Activated naive CD4-positive, alpha-beta T cell treated with anti-CD3 and anti-CD28 coated beads, Interleukin-2, amount 50 U/mL, for 72 hours (primary cell): ENCODE results near the gene SYT9. TPM values are rescaled to one million over a fixed set of nuclear protein-coding genes. Genes with fewer than 3 reads are reported as not detected.

Experiments used
- ATAC-seq, 2 donors: fragments of 150-1000 bp; cut with Tn5 transposase; 2 replicates each; pipeline ENCODE4 v1.10.0; 2021; ENCODE audit warnings: mild to moderate bottlenecking in 2 of 2, moderate library complexity in 2 of 2
- DNase-seq, 2 donors: peaks; one replicate each; pipeline ENCODE4 v3.0.0; 2021 to 2022; ENCODE audit warnings: low spot score in 2 of 2
- H3K27ac Mint-ChIP-seq, 2 donors: one replicate each; pipeline ENCODE4 v1.8.0; 2022; ENCODE audit warnings: mild to moderate bottlenecking in 2 of 2, mixed read lengths in 2 of 2
- H3K36me3 Mint-ChIP-seq, 2 donors: one replicate each; pipeline ENCODE4 v1.8.0; 2022; ENCODE audit warnings: mixed read lengths in 2 of 2
- H3K9me3 Mint-ChIP-seq, 2 donors: one replicate each; pipeline ENCODE4 v1.8.0; 2022; ENCODE audit warnings: mixed read lengths in 2 of 2
- total RNA-seq, 2 donors: library from RNA; stranded (reverse); gene quantifications; one replicate each; pipeline ENCODE4 v1.2.3, GENCODE V29; 2022

Gene SYT9
- total RNA-seq, 2 donors from 2014 or later = 0.08 TPM; not detected in 1

DNA sequence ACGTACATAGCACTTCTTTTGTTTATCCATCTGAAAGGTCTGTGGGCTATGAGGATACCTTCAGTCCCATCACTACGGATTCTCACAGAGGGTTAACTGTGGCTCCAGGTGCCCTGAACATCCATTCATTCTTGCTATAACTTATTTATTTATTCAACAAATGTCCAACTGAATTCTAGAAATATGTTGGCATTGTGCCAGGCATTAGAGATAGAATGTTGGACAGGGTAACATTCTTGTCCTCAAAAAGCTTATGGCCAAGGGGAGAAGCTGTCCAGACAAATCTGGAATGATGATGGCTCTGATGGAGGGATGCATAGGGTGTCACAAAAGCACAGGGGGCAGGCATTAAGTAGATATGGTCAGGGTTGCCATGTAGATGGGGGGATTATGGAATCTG is 242.0 kb downstream of the SYT9 start:
- DNase-seq (no peak), ATAC-seq (no peak)
- Mint-ChIP-seq H3K27ac (no peak overlapping the region), H3K36me3 (peaks cover 0 to 6% of the 10 kb centered on the region in 2 donors), H3K9me3 (peaks cover 0 to 4% of the 10 kb centered on the region in 2 donors)

DNA sequence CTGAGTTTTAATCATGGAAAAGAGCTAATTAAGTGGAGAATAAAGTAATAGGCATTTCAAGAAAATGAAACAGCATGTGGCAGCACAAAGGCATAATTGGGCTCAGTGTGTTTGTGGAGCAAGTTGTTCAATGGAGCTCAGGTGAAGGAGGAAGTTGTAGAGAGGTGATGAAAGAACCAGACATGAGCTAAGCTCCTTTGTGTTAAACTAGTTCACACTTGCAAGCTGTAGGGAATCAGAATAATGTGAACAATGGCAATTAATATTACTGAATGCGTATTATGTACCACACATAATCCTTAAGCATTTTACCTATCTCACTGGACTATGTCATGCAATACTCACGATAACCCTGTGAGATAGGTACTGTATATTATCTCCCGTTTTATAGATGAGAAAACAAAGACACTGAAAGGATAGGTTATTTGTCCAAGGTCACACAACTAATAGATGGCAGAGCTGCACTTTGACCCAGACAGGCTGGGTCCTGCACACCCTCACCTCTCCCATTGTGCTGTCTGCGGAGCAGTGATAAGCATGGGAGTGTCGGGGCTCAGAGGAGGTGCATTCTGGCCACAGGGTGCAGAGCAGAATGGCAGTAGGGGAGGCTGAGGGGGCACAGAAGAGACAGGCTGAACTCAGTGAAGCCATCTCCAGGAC is 242.5 kb downstream of the SYT9 start:
- DNase-seq (no peak), ATAC-seq (no peak)
- peak overlapping the region in 1 of 2 donors; percentile 30 for H3K27ac Mint-ChIP-seq
- peaks cover 0 to 6% of the 10 kb centered on the region in 2 donors for H3K36me3 Mint-ChIP-seq
- H3K9me3 Mint-ChIP-seq = peaks cover 0 to 4% of the 10 kb centered on the region in 2 donors

DNA sequence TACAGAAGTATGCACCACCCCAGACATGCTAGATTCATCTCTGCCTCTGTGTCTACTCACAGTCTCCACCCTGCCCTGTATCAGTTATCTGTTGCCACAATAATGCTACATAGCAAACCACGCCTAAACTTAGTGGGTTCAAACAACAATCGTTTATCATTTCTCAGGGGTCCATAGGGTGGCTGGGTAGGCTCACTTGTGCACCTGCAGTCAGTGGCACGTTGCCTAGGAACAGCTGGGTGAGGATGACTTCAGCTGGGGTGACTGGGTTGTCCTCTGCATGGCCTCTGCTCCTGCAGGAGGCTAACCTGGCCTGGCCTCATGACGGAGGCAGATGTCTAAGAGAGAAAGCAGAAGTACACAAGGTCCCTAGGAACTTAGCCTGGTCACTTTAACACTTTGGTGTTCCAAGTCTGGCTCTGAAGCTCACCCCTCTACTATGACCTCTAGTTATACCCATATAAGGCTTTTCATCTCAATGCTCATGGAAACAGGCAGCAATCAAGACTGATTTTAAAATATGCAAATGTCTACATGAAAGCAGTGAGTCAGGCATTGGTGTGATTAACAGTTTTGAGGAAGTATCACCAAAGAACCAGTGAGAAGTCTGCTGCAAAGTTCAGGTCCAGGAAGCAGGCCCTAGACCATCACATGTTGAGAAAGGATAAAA is 244.3 kb downstream of the SYT9 start:
- ATAC-seq = peak; percentile 91 to 96
- DNase-seq = no peak
- Mint-ChIP-seq H3K36me3 (peaks cover 0 to 6% of the 10 kb centered on the region in 2 donors), H3K9me3 (peaks cover 0 to 4% of the 10 kb centered on the region in 2 donors), H3K27ac (peak overlapping the region; percentile 19 to 35)

DNA sequence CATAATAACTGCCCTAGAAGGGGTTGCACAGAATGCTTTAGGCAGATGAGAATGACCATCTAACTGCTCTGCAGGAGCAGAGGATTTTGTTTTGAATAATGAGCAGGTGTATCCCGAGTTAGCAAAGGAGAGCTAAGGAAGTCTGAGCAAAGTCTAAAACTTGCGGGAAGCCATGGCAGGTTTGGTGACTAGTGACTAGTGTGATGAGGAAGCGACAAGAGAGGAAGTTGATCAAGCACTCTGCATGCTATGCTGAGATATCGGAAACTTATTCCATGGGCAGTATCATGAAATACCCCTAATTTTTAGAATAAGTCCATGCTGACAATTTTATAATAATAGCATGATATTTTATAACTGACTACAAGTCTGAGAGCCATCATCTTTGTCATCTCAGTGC is 246.5 kb downstream of the SYT9 start:
- H3K9me3 Mint-ChIP-seq = peaks cover 0 to 4% of the 10 kb centered on the region in 2 donors
- peaks cover 0 to 6% of the 10 kb centered on the region in 2 donors for H3K36me3 Mint-ChIP-seq
- ATAC-seq (no peak), DNase-seq (no peak)
- no peak overlapping the region for H3K27ac Mint-ChIP-seq

DNA sequence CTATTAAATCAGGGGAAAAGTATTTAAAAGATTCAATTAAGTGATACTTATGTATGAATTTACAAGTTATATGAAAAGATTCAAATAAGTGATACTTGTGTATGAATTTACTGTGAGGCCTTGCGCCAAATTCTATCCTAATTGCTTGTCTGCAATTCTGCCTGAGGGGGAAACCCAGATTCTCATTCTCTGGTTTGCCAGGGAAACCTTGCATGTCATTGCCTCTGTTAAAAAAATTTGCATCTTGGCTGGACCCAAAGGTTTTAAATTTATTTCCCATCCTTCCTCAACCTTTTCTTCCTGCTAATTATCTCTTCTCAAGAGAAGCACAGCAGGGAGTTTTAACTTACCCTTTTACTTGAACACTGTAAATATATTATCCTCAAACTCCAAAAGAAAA is 247.4 kb downstream of the SYT9 start:
- Mint-ChIP-seq H3K36me3 (peaks cover 0 to 6% of the 10 kb centered on the region in 2 donors), H3K9me3 (peaks cover 0 to 4% of the 10 kb centered on the region in 2 donors), H3K27ac (no peak overlapping the region)
- DNase-seq (no peak), ATAC-seq (no peak)

DNA sequence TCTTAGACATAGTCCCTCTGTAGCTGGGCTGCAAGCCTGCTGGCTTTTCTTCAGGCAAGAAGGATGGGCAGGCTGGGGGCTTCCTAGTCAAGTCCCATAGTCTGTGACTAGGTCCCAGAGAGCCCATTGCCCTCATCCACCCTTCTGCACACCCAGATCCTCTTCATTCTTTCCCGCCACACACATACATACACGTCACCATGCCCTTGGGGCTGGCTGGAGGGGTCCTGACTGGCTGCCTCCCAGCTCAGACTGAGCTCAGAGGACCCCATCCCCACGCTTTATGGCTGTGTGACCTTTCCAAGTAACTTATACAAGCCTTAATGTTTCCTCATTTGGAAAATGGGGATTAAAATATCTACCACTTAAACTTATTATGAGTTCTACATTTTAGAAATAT is 248.5 kb downstream of the SYT9 start:
- DNase-seq (no peak), ATAC-seq (no peak)
- Mint-ChIP-seq H3K36me3 (peaks cover 0 to 6% of the 10 kb centered on the region in 2 donors), H3K27ac (no peak overlapping the region), H3K9me3 (peaks cover 0 to 4% of the 10 kb centered on the region in 2 donors)

DNA sequence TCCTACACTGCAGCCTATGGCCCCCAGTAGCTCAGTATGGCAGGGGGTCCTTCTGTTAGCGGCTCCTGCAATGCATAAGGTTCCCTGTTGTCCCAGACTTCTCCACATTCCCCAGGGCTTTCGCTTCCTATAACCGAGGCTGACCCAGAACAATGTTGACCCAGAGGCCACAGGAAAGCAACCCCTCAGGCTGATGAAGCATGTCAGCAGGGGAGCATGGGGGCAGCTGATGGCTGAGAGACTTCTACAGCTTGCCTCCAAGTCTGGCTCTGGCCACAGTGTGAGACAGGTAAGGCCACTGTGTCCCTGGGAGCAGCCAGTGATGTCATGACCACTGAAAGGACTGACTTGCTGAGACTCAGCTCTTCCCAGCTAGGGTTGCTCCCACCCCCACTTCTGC is 249.5 kb downstream of the SYT9 start:
- DNase-seq = no peak
- Mint-ChIP-seq H3K27ac (no peak overlapping the region), H3K36me3 (peaks cover 0 to 4% of the 10 kb centered on the region in 2 donors), H3K9me3 (peaks cover 0 to 3% of the 10 kb centered on the region in 2 donors)
- ATAC-seq = no peak

DNA sequence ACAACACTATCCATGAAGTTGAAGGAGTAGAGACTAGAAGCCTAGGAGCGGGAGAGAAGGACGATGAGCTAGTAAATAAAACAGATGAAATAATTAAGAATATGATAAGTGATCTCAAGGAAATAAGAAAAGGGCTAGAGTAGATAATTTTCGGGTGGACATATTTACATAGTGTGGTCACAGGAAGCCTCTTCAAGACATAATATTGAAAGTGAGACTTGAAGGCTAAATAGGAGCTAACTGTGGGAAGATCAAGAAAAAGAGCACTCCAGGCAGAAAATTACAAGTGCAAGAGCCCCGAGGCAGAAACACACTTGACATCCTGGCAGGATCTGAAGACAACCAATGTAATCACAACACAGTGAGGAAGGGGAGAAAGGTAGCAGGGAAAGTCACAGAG is 250.2 kb downstream of the SYT9 start:
- Mint-ChIP-seq H3K9me3 (no peaks in the 10 kb centered on the region), H3K27ac (no peak overlapping the region), H3K36me3 (no peaks in the 10 kb centered on the region)
- DNase-seq (no peak), ATAC-seq (no peak)

DNA sequence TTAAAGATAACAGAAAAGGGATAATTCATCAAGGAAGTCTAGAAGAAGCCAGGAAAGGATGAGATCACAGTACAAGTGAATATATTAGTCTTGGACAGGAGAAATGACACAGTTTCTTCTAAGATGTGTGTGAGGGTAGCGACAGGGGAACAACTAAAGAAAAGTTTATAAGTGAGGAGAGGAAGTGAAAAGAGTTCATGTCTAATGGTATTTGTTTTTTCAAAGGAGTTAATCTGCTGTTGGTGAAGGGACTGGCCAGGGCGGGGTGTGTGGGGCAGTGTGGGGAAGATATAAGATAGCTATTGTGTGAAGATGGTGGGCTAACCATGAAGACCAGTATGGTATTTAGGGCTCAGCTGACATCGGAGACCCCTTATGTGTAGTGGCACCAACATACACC is 254.5 kb downstream of the SYT9 start:
- H3K36me3 Mint-ChIP-seq = no peaks in the 10 kb centered on the region
- ATAC-seq (no peak), DNase-seq (no peak)
- H3K27ac Mint-ChIP-seq = no peak overlapping the region
- H3K9me3 Mint-ChIP-seq = no peaks in the 10 kb centered on the region

DNA sequence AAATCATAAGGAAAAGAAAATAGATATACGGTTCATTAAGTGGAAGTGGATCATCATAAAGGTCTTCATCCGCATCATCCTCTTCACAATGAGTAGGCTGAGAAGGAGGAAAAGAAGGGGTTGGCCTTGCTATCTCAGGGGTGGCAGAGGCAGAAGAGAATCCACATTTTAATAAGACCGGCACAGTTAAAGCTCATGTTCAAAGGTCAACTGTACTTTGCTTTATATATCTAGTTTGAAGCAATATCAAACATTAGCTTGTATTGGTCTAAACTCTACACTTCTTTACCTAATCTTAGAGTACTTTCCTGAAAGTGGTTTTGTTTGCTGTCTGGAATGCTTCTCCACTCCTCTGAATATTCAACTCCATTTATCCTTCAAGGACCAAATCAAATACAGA is 256.4 kb downstream of the SYT9 start:
- Mint-ChIP-seq H3K9me3 (no peaks in the 10 kb centered on the region), H3K27ac (no peak overlapping the region)

DNA sequence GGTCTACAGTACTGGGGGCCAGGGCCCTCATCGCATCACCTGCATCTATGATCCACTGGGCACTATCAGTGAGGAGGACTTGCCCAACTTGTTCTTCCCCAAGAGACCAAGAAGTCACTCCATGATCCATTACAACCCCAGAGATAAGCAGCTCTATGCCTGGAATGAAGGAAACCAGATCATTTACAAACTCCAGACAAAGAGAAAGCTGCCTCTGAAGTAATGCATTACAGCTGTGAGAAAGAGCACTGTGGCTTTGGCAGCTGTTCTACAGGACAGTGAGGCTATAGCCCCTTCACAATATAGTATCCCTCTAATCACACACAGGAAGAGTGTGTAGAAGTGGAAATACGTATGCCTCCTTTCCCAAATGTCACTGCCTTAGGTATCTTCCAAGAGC is 258.3 kb downstream of the SYT9 start:
- H3K36me3 Mint-ChIP-seq = no peaks in the 10 kb centered on the region
- ATAC-seq = no peak
- H3K9me3 Mint-ChIP-seq = no peaks in the 10 kb centered on the region
- no peak for DNase-seq
- no peak overlapping the region for H3K27ac Mint-ChIP-seq

More for the DNA sequence above, 256.4 kb downstream of the SYT9 start:
- H3K36me3 Mint-ChIP-seq = no peaks in the 10 kb centered on the region
- ATAC-seq (no peak), DNase-seq (no peak)

DNA sequence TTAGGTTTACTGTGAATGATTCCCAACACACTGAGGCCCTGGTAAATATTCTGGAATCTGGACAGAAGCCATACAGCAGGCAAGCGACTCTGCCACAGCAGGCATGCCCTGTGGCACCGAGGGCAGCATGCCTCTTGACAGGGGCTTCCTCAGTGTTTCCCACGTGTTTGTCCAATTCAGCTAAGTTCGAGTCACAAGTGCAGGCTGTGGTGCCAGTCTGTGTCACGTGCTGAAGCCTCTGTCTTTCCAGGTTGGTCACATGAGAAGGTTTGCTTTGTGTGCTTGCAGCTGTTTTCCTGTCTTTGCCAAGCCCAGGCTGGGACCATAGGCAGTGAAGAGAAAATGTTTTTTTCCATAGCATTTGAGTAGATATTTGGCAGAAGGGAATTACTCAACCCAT is 259.7 kb downstream of the SYT9 start:
- DNase-seq (no peak), ATAC-seq (no peak)
- H3K9me3 Mint-ChIP-seq = no peaks in the 10 kb centered on the region
- H3K36me3 Mint-ChIP-seq = no peaks in the 10 kb centered on the region
- no peak overlapping the region for H3K27ac Mint-ChIP-seq

DNA sequence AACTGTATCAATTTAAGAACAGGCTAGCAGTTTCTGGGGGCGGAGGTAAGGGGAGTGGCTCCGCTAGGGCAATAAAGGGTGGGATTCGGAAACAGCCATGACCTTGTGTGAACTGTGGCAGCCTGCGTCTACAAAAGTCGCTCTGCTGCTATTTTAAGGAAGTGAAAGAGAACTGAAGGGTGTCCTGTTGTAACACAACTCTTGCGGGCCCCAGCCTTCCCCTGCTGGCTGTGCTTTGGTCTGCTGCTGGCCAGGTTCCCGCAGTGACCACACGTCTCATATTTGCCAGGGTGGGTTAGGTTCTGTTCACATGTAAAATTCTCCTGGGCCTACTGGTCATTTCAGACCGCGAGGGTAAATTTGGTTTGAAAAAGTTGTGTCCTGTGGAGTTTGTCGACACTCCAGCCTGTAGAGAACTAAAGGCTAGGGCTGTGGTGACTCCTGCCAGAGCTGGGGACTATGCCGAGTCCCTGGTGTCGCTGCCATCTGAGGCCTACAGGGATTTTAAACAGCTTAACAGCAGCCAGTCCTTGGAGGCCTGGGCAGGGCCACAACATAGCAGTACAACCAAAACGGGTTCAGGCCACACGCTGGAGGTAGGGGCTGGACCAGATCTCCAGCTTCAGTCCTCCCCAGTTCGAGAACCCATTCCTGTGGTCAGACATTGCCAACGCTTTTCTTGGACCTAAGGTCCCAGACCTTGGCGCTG is 261.0 kb downstream of the SYT9 start:
- H3K27ac Mint-ChIP-seq = peak overlapping the region; percentile 93 to 94
- peak in 1 of 2 donors; percentile 12 for DNase-seq

DNA sequence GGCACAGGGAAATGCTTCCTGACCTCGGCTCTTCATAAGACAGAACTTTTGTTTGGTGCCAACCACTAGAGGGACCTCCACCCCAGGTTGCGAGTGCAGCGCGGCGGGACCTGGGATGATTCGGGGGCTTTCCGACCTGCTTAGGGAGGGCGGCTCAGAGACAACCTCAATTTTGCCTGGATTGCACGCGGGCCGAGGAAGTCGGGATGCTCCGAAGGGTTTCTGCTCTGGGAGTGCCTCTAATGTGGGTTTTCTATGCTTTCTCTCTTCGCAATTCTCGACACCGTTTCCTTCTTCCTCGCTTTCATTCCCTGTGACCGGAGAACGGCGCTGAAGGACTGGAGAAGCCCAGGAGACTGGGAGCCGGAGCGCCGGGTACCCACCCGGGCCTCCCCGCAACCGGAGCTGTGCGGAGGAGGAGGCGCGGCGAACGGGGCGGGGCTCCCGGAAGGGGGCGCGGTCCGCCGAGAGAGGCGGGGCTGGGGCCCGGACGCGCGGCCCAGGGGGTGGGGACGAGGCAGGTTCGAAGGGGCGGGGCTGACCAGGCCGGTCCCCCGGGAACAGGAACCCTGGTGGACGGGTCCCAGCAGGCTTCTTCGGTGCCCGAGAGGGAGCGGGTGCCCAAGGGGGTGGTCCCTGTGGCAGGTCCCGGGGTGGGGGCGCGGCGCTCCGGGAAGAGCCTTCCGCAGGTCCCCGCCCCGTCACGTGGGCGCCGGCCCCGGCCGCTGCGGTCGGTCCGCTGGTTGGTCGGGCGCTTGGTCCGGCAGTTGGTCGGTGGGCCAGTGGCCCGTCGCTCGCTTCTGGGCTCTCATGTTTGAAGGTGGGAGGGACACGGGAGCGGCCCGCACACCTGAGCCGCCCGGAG is 261.8 kb downstream of the SYT9 start, which contains the start of gene PPFIBP2:
Gene PPFIBP2 (plus strand): TSS at position 766 of the 865 bp plus-strand sequence. CDS start 35,477 bp downstream, outside the sequence.
- ATAC-seq (peak; percentile 90 to 93), DNase-seq (peak; percentile 87 to 91)
- peaks cover 4 to 17% of the 10 kb centered on the region in 2 donors for H3K36me3 Mint-ChIP-seq
- peaks cover 2 to 14% of the 10 kb centered on the region in 2 donors for H3K9me3 Mint-ChIP-seq
- H3K27ac Mint-ChIP-seq = peak within 1 kb of the TSS; percentile 93 to 94

More for the DNA sequence above, 261.0 kb downstream of the SYT9 start:
- H3K36me3 Mint-ChIP-seq = peaks cover 0 to 9% of the 10 kb centered on the region in 2 donors
- peaks cover 0 to 8% of the 10 kb centered on the region in 2 donors for H3K9me3 Mint-ChIP-seq
- ATAC-seq = peak; percentile 17 to 43

DNA sequence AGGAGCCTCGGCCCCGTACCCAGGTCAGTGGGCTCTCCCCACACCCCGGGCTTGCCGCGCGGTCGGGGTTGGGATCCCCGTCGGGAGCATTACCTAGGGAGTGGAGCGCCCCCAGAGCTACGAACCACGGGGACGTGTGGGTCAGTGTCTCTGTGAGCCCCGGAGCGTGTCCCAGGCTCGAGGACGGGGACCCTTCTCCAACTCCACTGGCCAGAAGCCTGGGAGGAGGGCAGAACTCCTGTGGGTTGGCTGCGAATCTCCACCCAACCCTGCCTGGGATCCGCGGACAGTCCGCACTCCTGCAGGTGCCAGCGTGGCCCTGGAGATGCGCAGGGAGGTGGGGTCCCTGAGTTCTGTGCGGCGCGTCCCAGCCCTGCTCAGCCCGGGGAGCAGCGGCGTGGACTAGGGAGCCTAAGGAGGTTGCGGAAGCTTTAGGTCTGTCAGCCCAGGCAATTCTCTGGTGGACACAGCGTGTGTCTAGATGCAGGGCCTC is 262.4 kb downstream of the SYT9 start:
- peak in 1 of 2 donors; percentile 33 for DNase-seq
- peak overlapping the region in 1 of 2 donors; percentile 93 for H3K27ac Mint-ChIP-seq
- H3K36me3 Mint-ChIP-seq = peaks cover 4 to 23% of the 10 kb centered on the region in 2 donors
- peaks cover 7 to 21% of the 10 kb centered on the region in 2 donors for H3K9me3 Mint-ChIP-seq
- peak; percentile 24 to 28 for ATAC-seq

DNA sequence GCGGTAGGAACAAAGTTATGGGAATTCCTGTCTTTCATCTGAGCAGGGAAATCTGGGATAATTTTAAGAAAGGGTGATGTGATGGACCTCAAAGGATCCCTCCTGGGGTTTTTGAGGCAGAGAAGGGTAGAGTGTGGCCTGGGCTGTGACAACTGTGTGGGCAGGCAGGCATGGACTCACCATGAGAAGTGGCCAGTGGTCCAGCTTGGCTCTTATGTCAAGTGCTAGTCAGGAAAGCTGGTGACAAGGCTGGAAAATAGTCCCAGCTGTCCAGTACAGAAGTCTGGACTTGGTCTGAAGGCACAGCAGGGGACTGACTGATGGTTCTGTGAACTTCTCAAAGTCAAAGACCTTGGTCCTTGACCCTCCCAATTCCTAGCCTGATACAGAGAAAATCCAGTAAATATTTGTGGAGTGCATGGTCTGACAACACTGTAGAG is 263.8 kb downstream of the SYT9 start:
- peaks cover 4 to 23% of the 10 kb centered on the region in 2 donors for H3K36me3 Mint-ChIP-seq
- DNase-seq (no peak), ATAC-seq (no peak)
- peak overlapping the region; percentile 45 to 48 for H3K27ac Mint-ChIP-seq
- H3K9me3 Mint-ChIP-seq = peaks cover 8 to 22% of the 10 kb centered on the region in 2 donors
